HG03457 (cell line): Measurements from ENCODE around the gene SLC16A3.
"Not testable (repeated sequence)": the region's sequence is repeated elsewhere in the genome, so short reads cannot be mapped to it uniquely, and the experiment has no call there.

Source experiments
- ATAC-seq: cut with Tn5 transposase; IDR thresholded peaks from one replicate; pipeline ENCODE4 v1.9.1; 2021; ENCODE audit warnings: moderate number of reproducible peaks; ENCODE audit not compliant: unreplicated experiment

Gene SLC16A3

GRCh38 chr17:82259972-82260961 lies 31.4 kb downstream of the SLC16A3 start:
- not testable (repeated sequence) for ATAC-seq

- no peak for ATAC-seq
Observed at GRCh38 chr17:82262344-82262743, 33.5 kb downstream of the SLC16A3 start.

- ATAC-seq = no peak
Observed at GRCh38 chr17:82263641-82264040, 34.8 kb downstream of the SLC16A3 start.

GRCh38 chr17:82266142-82266541 lies 37.3 kb downstream of the SLC16A3 start:
- ATAC-seq = no peak

GRCh38 chr17:82267575-82268379 lies 38.9 kb downstream of the SLC16A3 start:
- no peak for ATAC-seq

- ATAC-seq = no peak
Observed at GRCh38 chr17:82269138-82269881, 40.5 kb downstream of the SLC16A3 start.

- no peak for ATAC-seq
Observed at GRCh38 chr17:82269882-82270500, 41.1 kb downstream of the SLC16A3 start.

- ATAC-seq = no peak
Observed at GRCh38 chr17:82270651-82271050, 41.8 kb downstream of the SLC16A3 start.

GRCh38 chr17:82271401-82271800 lies 42.6 kb downstream of the SLC16A3 start:
- no peak for ATAC-seq

- no peak for ATAC-seq
Observed at GRCh38 chr17:82272495-82273326, 43.9 kb downstream of the SLC16A3 start.

- peak; percentile 46 for ATAC-seq
Observed at GRCh38 chr17:82273327-82274133, 44.7 kb downstream of the SLC16A3 start, which contains the start of gene CSNK1D. Gene CSNK1D, minus strand, starts transcription at chr17:82273700. Its CDS starts 319 bp downstream, at chr17:82273381.

- ATAC-seq = no peak
Observed at GRCh38 chr17:82274134-82275020, 45.5 kb downstream of the SLC16A3 start.

- ATAC-seq = no peak
Observed at GRCh38 chr17:82275326-82275725, 46.5 kb downstream of the SLC16A3 start.

GRCh38 chr17:82276938-82277337 lies 48.1 kb downstream of the SLC16A3 start:
- ATAC-seq = no peak

- no peak for ATAC-seq
Observed at GRCh38 chr17:82277851-82278250, 49.0 kb downstream of the SLC16A3 start.

GRCh38 chr17:82278308-82278707 lies 49.5 kb downstream of the SLC16A3 start:
- no peak for ATAC-seq

- no peak for ATAC-seq
Observed at GRCh38 chr17:82278786-82279391, 50.0 kb downstream of the SLC16A3 start.
